ENCODE data around the gene PZP. TPM values are rescaled to one million over a fixed set of nuclear protein-coding genes. Genes with fewer than 3 reads are reported as not detected.

The PZP gene
- total and polyA plus RNA-seq, 2 donors (not counting 1 experiment from before 2014, with no cell fraction given): not detected

Other genes starting within 250 kb of the PZP start
- 3.2 and 3.9 TPM in 2 replicates for gene KLRG1, start 218.8 kb downstream of the PZP start, total RNA-seq
- gene KLRG1, start 218.8 kb downstream of the PZP start, polyA plus RNA-seq: 2.8 and 3.7 TPM in 2 replicates
- gene A2M, start 92.5 kb downstream of the PZP start, total RNA-seq: not detected in 2 replicates
- gene A2M, start 92.5 kb downstream of the PZP start, polyA plus RNA-seq: 0.04 and 0.26 TPM in 2 replicates

All from B cell (primary cell).